C4-2B (cell line): ENCODE data around the gene CASKIN1.

Source experiments
- H3K27ac ChIP-seq: fragments of 450-650 bp; 2 replicates; pipeline ENCODE4 v1.5.1; 2017
- CTCF ChIP-seq: fragments of 450-650 bp; conservative IDR thresholded peaks from 2 replicates; pipeline ENCODE4 v1.5.1; 2017; ENCODE audit warnings: mild to moderate bottlenecking
- ZFX ChIP-seq: fragments of 450-650 bp; IDR thresholded peaks from 2 replicates; pipeline ENCODE4 v1.6.1; 2017

The CASKIN1 gene

GRCh38 chr16:2162676-2163118 is 33.7 kb downstream of the CASKIN1 start:
- H3K27ac ChIP-seq: no peak overlapping the region; the same call in 1 of the 2 replicates
- TF ChIP-seq CTCF: no peak
- TF ChIP-seq ZFX: no peak

- no peak for TF ChIP-seq CTCF
- no peak for TF ChIP-seq ZFX
- no peak overlapping the region for H3K27ac ChIP-seq
Measured at GRCh38 chr16:2161911-2162310, 34.5 kb downstream of the CASKIN1 start.

GRCh38 chr16:2160915-2161551 is 35.4 kb downstream of the CASKIN1 start:
- H3K27ac ChIP-seq: no peak overlapping the region
- no peak for TF ChIP-seq ZFX
- no peak for TF ChIP-seq CTCF

GRCh38 chr16:2159175-2159838 is 37.1 kb downstream of the CASKIN1 start:
- no peak overlapping the region for H3K27ac ChIP-seq
- TF ChIP-seq ZFX: no peak
- TF ChIP-seq CTCF: no peak

- no peak for TF ChIP-seq CTCF
- no peak for TF ChIP-seq ZFX
- no peak overlapping the region for H3K27ac ChIP-seq
Measured at GRCh38 chr16:2158262-2158638, 38.2 kb downstream of the CASKIN1 start.

GRCh38 chr16:2157480-2158261 is 38.7 kb downstream of the CASKIN1 start:
- peak overlapping the region; percentile 99 for H3K27ac ChIP-seq
- no peak for TF ChIP-seq ZFX
- no peak for TF ChIP-seq CTCF

GRCh38 chr16:2156849-2157224 is 39.6 kb downstream of the CASKIN1 start:
- TF ChIP-seq ZFX: no peak
- no peak for TF ChIP-seq CTCF
- peak overlapping the region; percentile 99 for H3K27ac ChIP-seq
